Loucy (cell line): Measurements from ENCODE around the gene VPS26B.

ENCODE experiments used
- H2AFZ ChIP-seq: fragments of 200-600 bp; sonication (generic); 2 replicates; pipeline ENCODE4 v1.6.0; 2016; ENCODE audit warnings: antibody characterized with exemption, mild to moderate bottlenecking, low read length, moderate library complexity
- H3F3A ChIP-seq: fragments of 200-600 bp; 2 replicates; pipeline ENCODE4 v1.6.0; 2016; ENCODE audit warnings: antibody characterized with exemption, low read depth, mild to moderate bottlenecking
- H3K27me3 ChIP-seq: fragments of 200-600 bp; sonication (generic); 2 replicates; pipeline ENCODE4 v1.6.1; 2014; ENCODE audit warnings: low read length, mild to moderate bottlenecking; ENCODE audit not compliant: insufficient read depth, poor library complexity, severe bottlenecking
- H3K36me3 ChIP-seq: fragments of 200-600 bp; sonication (generic); 2 replicates; pipeline ENCODE4 v1.6.1; 2016; ENCODE audit warnings: low read length; ENCODE audit not compliant: insufficient read depth
- H3K4me1 ChIP-seq: fragments of 200-600 bp; sonication (generic); 2 replicates; pipeline ENCODE4 v1.5.1; 2014; ENCODE audit warnings: low read length, mild to moderate bottlenecking; ENCODE audit not compliant: insufficient read depth, poor library complexity, severe bottlenecking
- H3K4me2 ChIP-seq: fragments of 200-600 bp; sonication (generic); 2 replicates; pipeline ENCODE4 v1.6.0; 2014; ENCODE audit warnings: antibody characterized with exemption, low read length, low read depth, mild to moderate bottlenecking; ENCODE audit not compliant: poor library complexity, severe bottlenecking
- H3K4me3 ChIP-seq: fragments of 200-600 bp; sonication (generic); 2 replicates; pipeline ENCODE4 v1.5.1; 2014; ENCODE audit warnings: low read length, mild to moderate bottlenecking, mixed read lengths; ENCODE audit not compliant: poor library complexity, severe bottlenecking
- H3K79me2 ChIP-seq: fragments of 200-600 bp; sonication (generic); 2 replicates; pipeline ENCODE4 v1.6.1; 2014; ENCODE audit warnings: low read length; ENCODE audit not compliant: insufficient read depth
- H3K9ac ChIP-seq: fragments of 200-600 bp; sonication (generic); 2 replicates; pipeline ENCODE4 v1.6.0; 2014; ENCODE audit warnings: mild to moderate bottlenecking, low read depth, low read length, moderate library complexity; ENCODE audit not compliant: poor library complexity, severe bottlenecking
- H3K9me2 ChIP-seq: fragments of 200-600 bp; sonication (generic); replicated peaks from 2 replicates; pipeline ENCODE4 v1.6.1; 2016; ENCODE audit warnings: low read depth, low read length, mixed read lengths
- H3K9me3 ChIP-seq: fragments of 200-600 bp; sonication (generic); 2 replicates; pipeline ENCODE4 v1.6.1; 2014; ENCODE audit warnings: mild to moderate bottlenecking, antibody characterized with exemption, low read length, low read depth; ENCODE audit not compliant: insufficient read depth
- H4K20me1 ChIP-seq: fragments of 200-600 bp; sonication (generic); 2 replicates; pipeline ENCODE4 v1.6.0; 2014; ENCODE audit warnings: antibody characterized with exemption, low read length, mild to moderate bottlenecking; ENCODE audit not compliant: insufficient read depth, poor library complexity, severe bottlenecking
- EZH2phosphoT487 ChIP-seq: fragments of 200-600 bp; IDR thresholded peaks from 2 replicates; pipeline ENCODE4 v1.6.1; 2018; ENCODE audit warnings: antibody characterized with exemption, mild to moderate bottlenecking, moderate library complexity, borderline replicate concordance
- TF ChIP-seq, protein P1 (sequence below): fragments of 200-600 bp; sonication (generic); conservative IDR thresholded peaks from 2 replicates; pipeline ENCODE4 v1.5.1; 2014; ENCODE audit warnings: mild to moderate bottlenecking, antibody characterized with exemption, low read length

The VPS26B gene

DNA sequence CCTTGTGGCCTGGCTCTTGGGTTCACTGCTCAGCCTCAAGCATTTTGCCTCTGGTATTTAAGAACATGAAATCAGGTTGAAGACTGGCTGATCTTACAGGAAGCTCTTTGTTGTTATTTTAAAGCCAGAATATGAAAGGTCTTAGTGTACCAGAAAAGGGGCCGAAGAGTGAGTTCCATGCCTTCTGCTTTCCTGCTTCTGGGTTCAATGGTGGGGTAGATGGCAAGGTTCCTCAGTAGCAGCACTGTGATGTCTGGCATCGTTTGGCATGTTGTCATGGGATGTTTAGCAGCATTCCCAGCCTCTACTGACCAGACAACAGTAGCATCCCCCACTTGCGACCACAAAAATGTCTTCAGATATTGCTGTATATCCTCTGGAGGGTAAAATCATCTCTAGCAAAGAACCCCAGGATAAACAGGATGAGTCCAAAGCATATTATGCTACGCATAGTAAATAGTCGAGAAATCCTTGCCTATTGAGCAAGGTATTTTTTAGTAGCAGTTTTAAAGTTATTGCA lies 2.4 kb downstream of the VPS26B start:
- no peaks in the 10 kb centered on the region for H3K27me3 ChIP-seq
- H3K4me1 ChIP-seq: peaks cover 70% of the 10 kb centered on the region
- peaks cover 82% of the 10 kb centered on the region for H3K79me2 ChIP-seq
- H3K9ac ChIP-seq: peak overlapping the region; percentile 82
- no peak overlapping the region for H2AFZ ChIP-seq
- no peaks in the 10 kb centered on the region for H3K9me3 ChIP-seq
- peak overlapping the region; percentile 82 for H3K4me3 ChIP-seq
- no peaks in the 10 kb centered on the region for H3K36me3 ChIP-seq
- no peaks in the 10 kb centered on the region for H3F3A ChIP-seq
- H3K9me2 ChIP-seq: no peaks in the 10 kb centered on the region
- peaks cover 36% of the 10 kb centered on the region for H4K20me1 ChIP-seq
- H3K4me2 ChIP-seq: peak overlapping the region; percentile 88
- TF ChIP-seq, protein P1, sequence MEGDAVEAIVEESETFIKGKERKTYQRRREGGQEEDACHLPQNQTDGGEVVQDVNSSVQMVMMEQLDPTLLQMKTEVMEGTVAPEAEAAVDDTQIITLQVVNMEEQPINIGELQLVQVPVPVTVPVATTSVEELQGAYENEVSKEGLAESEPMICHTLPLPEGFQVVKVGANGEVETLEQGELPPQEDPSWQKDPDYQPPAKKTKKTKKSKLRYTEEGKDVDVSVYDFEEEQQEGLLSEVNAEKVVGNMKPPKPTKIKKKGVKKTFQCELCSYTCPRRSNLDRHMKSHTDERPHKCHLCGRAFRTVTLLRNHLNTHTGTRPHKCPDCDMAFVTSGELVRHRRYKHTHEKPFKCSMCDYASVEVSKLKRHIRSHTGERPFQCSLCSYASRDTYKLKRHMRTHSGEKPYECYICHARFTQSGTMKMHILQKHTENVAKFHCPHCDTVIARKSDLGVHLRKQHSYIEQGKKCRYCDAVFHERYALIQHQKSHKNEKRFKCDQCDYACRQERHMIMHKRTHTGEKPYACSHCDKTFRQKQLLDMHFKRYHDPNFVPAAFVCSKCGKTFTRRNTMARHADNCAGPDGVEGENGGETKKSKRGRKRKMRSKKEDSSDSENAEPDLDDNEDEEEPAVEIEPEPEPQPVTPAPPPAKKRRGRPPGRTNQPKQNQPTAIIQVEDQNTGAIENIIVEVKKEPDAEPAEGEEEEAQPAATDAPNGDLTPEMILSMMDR: no peak
- TF ChIP-seq EZH2phosphoT487: no peak

DNA sequence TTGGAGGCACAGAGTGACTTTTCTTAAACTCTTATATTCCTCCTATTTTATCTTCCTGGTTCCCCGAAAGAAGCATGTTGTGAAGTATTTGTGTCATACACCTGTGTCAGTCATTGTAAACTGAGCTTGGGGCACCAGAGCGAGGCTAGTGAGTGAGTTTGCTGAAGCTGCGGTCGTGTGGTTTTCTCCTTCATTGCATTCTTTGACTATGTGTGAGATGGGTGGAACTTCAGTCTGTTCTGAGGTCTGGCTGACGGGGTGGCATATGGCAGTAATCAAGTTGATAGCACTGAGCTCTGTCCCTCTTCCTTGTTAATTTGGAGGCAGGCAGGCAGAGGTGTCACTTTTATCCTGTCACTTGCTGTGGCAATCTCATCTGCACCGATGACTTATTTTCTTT lies 4.2 kb downstream of the VPS26B start:
- peaks cover 20% of the 10 kb centered on the region for H4K20me1 ChIP-seq
- H2AFZ ChIP-seq: no peak overlapping the region
- no peaks in the 10 kb centered on the region for H3K9me3 ChIP-seq
- H3K9ac ChIP-seq: no peak overlapping the region
- H3K4me1 ChIP-seq: peaks cover 68% of the 10 kb centered on the region
- H3K4me3 ChIP-seq: peak overlapping the region; percentile 43
- H3F3A ChIP-seq: no peaks in the 10 kb centered on the region
- TF ChIP-seq, protein P1: no peak
- TF ChIP-seq EZH2phosphoT487: no peak
- peak overlapping the region; percentile 88 for H3K4me2 ChIP-seq
- H3K36me3 ChIP-seq: no peaks in the 10 kb centered on the region
- H3K9me2 ChIP-seq: no peaks in the 10 kb centered on the region
- H3K27me3 ChIP-seq: no peaks in the 10 kb centered on the region
- peaks cover 78% of the 10 kb centered on the region for H3K79me2 ChIP-seq

DNA sequence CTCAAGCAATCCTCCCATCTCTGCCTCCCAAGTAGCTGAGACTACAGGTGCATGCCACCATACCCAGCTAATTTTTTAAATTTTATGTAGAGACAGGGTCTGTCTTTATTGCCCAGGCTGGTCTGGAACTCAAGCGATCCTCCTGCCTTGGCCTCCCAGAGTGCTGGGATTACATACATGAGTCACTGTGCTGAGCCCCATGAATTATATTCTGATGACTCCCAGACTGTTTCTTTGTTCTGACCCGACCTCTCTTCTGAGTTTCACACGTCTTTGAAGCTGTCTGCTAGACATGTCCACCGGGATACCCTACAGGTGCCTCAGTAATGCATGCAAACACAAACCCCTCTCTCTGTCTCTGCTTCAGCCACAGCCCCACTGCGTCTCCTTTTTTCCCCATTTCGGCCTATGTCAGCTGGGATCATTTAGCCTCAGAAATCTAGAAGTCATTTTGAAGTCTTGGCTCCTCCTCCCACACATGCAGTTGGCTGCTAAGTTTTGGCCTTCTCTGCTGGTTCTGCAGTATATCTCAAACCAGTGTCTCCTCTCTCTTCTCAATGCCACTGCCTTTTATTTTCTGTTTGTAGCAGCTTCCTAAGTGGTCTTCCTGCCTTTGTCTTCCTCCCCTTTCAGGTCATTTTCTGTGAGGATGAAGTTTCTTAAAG lies 4.8 kb downstream of the VPS26B start:
- H3K79me2 ChIP-seq: peaks cover 77% of the 10 kb centered on the region
- peaks cover 22% of the 10 kb centered on the region for H4K20me1 ChIP-seq
- H3K4me3 ChIP-seq: peak overlapping the region; percentile 43
- H3K9me3 ChIP-seq: no peaks in the 10 kb centered on the region
- TF ChIP-seq EZH2phosphoT487: no peak
- TF ChIP-seq, protein P1: no peak
- H3K4me2 ChIP-seq: peak overlapping the region; percentile 88
- no peaks in the 10 kb centered on the region for H3F3A ChIP-seq
- no peak overlapping the region for H2AFZ ChIP-seq
- H3K4me1 ChIP-seq: peaks cover 68% of the 10 kb centered on the region
- no peaks in the 10 kb centered on the region for H3K27me3 ChIP-seq
- no peaks in the 10 kb centered on the region for H3K36me3 ChIP-seq
- H3K9ac ChIP-seq: no peak overlapping the region
- no peaks in the 10 kb centered on the region for H3K9me2 ChIP-seq
